Suprapubic skin (tissue), 4 donors: ENCODE results near the gene CRIP2. TPM values are rescaled to one million over a fixed set of nuclear protein-coding genes. Genes with fewer than 3 reads are reported as not detected.

Experiments
- DNase-seq, 2 donors: peaks; one replicate each; pipeline ENCODE4 v3.0.0-alpha.2; 2019; ENCODE audit warnings: low spot score in 2 of 2
- H3K27ac ChIP-seq: fragments of 200-600 bp; sonication (generic); one replicate; pipeline ENCODE4 v1.5.1; 2019
- H3K27me3 ChIP-seq: fragments of 200-600 bp; sonication (generic); one replicate; pipeline ENCODE4 v1.5.1; 2019
- H3K36me3 ChIP-seq: fragments of 200-600 bp; sonication (generic); one replicate; pipeline ENCODE4 v1.5.1; 2019
- H3K4me1 ChIP-seq: fragments of 200-600 bp; sonication (generic); one replicate; pipeline ENCODE4 v1.5.1; 2019
- H3K4me3 ChIP-seq: fragments of 200-600 bp; sonication (generic); one replicate; pipeline ENCODE4 v1.5.1; 2019; ENCODE audit warnings: mild to moderate bottlenecking
- H3K9me3 ChIP-seq: fragments of 200-600 bp; sonication (generic); one replicate; pipeline ENCODE4 v1.5.1; 2019
- CTCF ChIP-seq, 2 donors: fragments of 200-600 bp in 1 of 2; fragments of 450-650 bp in 1 of 2; sonication (generic) in 1 of 2; IDR thresholded peaks; one replicate each; pipeline ENCODE4 v1.5.1; 2016 to 2019; ENCODE audit warnings: antibody characterized with exemption in 2 of 2, mild to moderate bottlenecking in 1 of 2, moderate library complexity in 1 of 2
- EP300 ChIP-seq: sonication (generic); formaldehyde crosslinking; IDR thresholded peaks from one replicate; pipeline ENCODE4 v1.6.1; 2017; ENCODE audit warnings: antibody characterized with exemption
- POLR2A ChIP-seq, 2 donors: fragments of 450-650 bp; IDR thresholded peaks; one replicate each; pipeline ENCODE4 v1.6.1; 2017; ENCODE audit warnings: antibody characterized with exemption in 2 of 2, mild to moderate bottlenecking in 2 of 2, moderate library complexity in 2 of 2
- POLR2AphosphoS5 ChIP-seq, 3 donors: sonication (generic); formaldehyde crosslinking; IDR thresholded peaks; one replicate each; pipeline ENCODE4 v1.6.1; 2017; ENCODE audit warnings: antibody characterized with exemption in 3 of 3
- WGBS: methylation state at CpG from one replicate; pipeline ENCODE4 v1.1.5; 2018; 5-methylcytosine and 5-hydroxymethylcytosine counted together
- total RNA-seq, 4 donors: library from RNA; depleted of rRNA; stranded (reverse); fragments of >200 nt; gene quantifications; one replicate each; pipeline ENCODE4 v1.1.0, GENCODE V29; 2016

The CRIP2 gene
- total RNA-seq, 4 donors from 2014 or later, result 70.7 to 140 (median 104) TPM

GRCh38 chr14:105466531-105467248 is 7.9 kb upstream of the CRIP2 start:
- H3K27me3 ChIP-seq, result no peaks in the 10 kb centered on the region
- peak overlapping the region; percentile 52 for H3K27ac ChIP-seq
- peaks cover 45% of the 10 kb centered on the region for H3K4me1 ChIP-seq
- WGBS, result 80% methylated on average over 3 of the region's 53 CpGs
- H3K9me3 ChIP-seq, result no peaks in the 10 kb centered on the region
- no peak for DNase-seq
- no peak overlapping the region for H3K4me3 ChIP-seq
- TF ChIP-seq POLR2AphosphoS5 (IDR thresholded peaks at IDR 0.05), result no peak
- TF ChIP-seq CTCF (IDR thresholded peaks at IDR 0.05), result no peak
- no peak for TF ChIP-seq POLR2A (IDR thresholded peaks at IDR 0.05)
- no peak for TF ChIP-seq EP300
- peaks cover 71% of the 10 kb centered on the region for H3K36me3 ChIP-seq

- H3K27me3 ChIP-seq, result no peaks in the 10 kb centered on the region
- peak overlapping the region; percentile 52 for H3K27ac ChIP-seq
- DNase-seq, result no peak
- peaks cover 64% of the 10 kb centered on the region for H3K36me3 ChIP-seq
- no peak for TF ChIP-seq POLR2AphosphoS5 (IDR thresholded peaks at IDR 0.05)
- no peak for TF ChIP-seq EP300
- no peak for TF ChIP-seq CTCF (IDR thresholded peaks at IDR 0.05)
- TF ChIP-seq POLR2A (IDR thresholded peaks at IDR 0.05), result no peak
- peaks cover 52% of the 10 kb centered on the region for H3K4me1 ChIP-seq
- no peak overlapping the region for H3K4me3 ChIP-seq
- 75% methylated on average over 11 of the region's 20 CpGs for WGBS
- no peaks in the 10 kb centered on the region for H3K9me3 ChIP-seq
Observed at GRCh38 chr14:105467249-105467941, 7.2 kb upstream of the CRIP2 start.

GRCh38 chr14:105467942-105468471 is 6.6 kb upstream of the CRIP2 start:
- H3K27me3 ChIP-seq, result no peaks in the 10 kb centered on the region
- H3K36me3 ChIP-seq, result peaks cover 58% of the 10 kb centered on the region
- TF ChIP-seq POLR2A (IDR thresholded peaks at IDR 0.05) (no peak), POLR2AphosphoS5 (IDR thresholded peaks at IDR 0.05) (no peak), EP300 (no peak), CTCF (IDR thresholded peaks at IDR 0.05) (no peak)
- peaks cover 58% of the 10 kb centered on the region for H3K4me1 ChIP-seq
- WGBS, result 86% methylated on average over 4 of the region's 22 CpGs
- peak overlapping the region; percentile 52 for H3K27ac ChIP-seq
- no peak for DNase-seq
- no peak overlapping the region for H3K4me3 ChIP-seq
- H3K9me3 ChIP-seq, result no peaks in the 10 kb centered on the region

GRCh38 chr14:105468621-105469241 is 5.9 kb upstream of the CRIP2 start:
- H3K27ac ChIP-seq, result peak overlapping the region; percentile 52
- WGBS, result 88% methylated on average over 4 of the region's 19 CpGs
- H3K4me3 ChIP-seq, result no peak overlapping the region
- no peaks in the 10 kb centered on the region for H3K27me3 ChIP-seq
- DNase-seq, result no peak
- peaks cover 50% of the 10 kb centered on the region for H3K36me3 ChIP-seq
- TF ChIP-seq POLR2AphosphoS5 (IDR thresholded peaks at IDR 0.05), result no peak
- TF ChIP-seq EP300, result no peak
- TF ChIP-seq POLR2A (IDR thresholded peaks at IDR 0.05), result no peak
- TF ChIP-seq CTCF (IDR thresholded peaks at IDR 0.05), result no peak
- no peaks in the 10 kb centered on the region for H3K9me3 ChIP-seq
- H3K4me1 ChIP-seq, result peaks cover 65% of the 10 kb centered on the region
